ENCODE measurements around the gene CRAT.
A peak's percentile ranks its signal among the peaks of the same experiment; 100 is the strongest.

CRAT gene

DNA sequence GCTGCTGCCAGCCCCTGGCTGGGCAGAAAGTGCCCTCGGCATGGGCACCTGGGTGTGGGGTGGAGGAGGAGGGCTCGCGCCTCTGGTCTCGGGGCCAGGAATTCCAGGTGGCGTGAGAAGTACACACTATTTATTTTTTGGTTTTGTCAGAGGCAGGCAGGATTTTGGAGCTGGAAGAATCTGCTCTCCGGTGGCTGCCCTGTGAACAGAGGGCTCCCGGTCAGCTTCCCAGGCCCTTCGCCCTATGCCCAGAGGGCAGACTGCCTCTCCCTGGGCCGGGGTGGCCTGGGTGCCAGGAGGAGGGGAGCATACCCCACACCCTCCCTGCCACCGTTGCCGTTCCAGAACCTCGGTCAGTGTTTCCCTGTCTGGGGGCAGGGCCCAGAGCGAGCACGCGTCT is 21.3 kb downstream of the CRAT start:
- DNase-seq (ENCODE audit: low spot score), result no peak

DNA sequence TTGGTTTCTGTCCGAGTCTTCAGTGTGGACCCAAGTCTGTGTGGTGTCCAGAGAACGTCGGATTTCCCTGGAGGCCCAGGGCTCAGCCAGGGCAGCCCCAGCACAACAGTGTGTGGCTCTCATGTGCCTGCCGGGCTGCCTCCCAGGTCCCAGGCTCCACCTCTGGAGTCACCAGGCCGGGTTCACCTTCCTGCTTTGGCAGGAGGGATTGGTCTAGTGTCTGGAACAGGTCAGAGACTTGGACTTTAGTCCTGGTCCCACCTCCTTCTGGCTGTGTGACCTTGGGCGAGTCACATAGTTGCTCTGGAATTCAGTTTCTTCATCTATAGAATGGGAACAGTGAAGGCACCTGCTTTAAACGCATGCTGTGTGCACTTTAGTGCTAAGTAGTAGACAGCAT is 26.5 kb downstream of the CRAT start:
- DNase-seq (ENCODE audit: low spot score), result no peak

DNA sequence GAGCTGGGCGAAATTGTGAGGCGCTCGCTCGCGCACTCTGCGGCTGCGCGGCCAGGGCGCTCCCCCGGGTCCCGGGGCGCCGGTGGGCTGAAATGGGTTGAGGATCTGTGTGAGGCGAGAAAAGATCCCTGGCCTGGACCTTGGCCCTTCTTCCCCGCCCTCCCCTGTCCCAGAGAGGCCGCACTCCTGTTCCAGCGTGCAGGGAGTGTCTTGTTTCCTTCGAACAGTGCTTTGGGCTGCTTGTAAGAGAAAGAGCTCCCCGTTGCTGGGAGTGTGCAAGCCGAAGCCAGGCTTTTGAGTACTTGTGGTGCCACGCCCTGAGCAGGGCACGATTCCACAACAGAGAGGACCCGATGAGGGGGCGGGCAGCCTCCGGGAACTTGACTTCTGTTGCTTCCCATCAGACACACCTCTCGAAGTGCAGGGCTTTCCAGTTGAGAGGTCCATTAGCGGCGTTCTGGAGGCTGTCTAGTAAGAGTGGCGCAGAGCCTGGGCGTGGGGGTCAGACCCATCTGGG is 29.1 kb downstream of the CRAT start:
- no peak for DNase-seq (ENCODE audit: low spot score)

DNA sequence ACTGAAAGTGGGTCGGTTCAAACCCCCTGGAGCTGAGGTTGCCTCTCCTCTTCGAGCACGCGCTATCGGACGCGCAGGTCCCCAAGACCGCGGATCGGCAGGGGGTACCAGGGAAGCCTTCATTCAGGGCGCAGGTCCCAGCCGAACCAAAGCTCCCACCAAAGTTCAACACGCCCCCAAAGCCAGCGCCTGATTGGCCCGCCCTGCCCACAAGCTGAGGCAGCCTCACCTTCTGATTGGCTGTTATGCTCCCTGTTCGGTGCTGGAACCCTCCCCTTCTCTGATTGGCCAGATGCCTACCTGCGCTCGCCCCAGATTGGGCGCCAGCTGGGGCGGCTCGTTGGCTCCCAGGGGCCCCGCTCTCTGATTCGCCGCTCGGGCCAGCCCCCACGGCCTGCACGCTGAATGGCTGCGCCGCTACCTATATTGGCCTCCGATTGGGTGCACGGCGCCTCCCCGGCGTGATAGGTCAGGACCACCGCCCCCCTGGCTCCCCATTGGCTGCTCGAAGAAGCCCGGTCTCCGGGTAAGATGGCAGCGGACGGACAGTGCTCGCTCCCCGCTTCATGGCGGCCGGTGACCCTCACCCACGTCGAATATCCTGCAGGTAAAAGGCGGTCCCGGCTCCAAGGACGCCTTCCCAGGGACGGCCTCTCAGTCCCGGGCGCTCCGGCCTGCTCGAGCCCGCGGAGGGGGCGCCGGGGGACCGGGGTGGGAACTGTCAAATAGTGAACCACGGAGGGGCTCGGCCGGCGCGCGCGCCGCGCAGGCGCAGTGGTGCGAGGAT is 29.8 kb downstream of the CRAT start, which contains the start of gene DOLPP1:
Gene DOLPP1, plus strand, starts transcription at position 511 of the 787 bp plus-strand sequence. Its CDS starts 21 bp downstream, at position 532.
- DNase-seq (ENCODE audit: low spot score), result peak; percentile 99

DNA sequence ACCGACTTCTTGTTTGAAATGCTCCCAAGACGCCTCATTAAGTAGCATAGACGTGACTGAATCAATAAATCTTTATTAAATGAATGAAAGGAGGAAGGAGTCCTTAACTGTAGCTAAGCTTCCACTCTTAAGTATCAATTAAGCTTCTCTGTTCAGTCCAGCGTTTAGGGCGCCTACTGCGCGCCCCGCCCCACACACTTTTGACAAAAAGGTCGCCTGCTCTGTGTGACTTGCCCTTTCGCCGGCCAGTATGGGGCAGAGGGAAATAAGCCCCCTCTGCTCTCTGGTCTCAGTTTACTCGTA is 30.3 kb downstream of the CRAT start:
- DNase-seq (ENCODE audit: low spot score), result no peak

DNA sequence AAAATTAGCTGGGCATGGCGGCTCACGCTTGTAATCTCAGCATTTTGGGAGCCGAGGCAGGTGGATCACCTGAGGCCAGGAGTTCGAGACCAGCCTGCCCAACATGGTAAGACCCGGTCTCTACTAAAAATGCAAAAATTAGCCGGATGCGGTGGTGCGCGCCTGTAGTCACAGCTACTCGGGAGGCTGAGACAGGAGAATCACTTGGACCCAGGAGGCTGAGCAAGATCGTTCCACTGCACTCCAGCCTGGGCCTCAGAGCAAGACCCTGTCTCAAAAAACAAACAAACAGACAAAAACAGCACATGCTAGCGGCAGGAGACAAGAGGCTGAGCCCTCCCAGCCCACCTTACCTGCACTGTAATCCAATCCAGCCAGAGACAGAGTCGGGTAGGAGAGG is 30.8 kb downstream of the CRAT start:
- no peak for DNase-seq (ENCODE audit: low spot score)

DNA sequence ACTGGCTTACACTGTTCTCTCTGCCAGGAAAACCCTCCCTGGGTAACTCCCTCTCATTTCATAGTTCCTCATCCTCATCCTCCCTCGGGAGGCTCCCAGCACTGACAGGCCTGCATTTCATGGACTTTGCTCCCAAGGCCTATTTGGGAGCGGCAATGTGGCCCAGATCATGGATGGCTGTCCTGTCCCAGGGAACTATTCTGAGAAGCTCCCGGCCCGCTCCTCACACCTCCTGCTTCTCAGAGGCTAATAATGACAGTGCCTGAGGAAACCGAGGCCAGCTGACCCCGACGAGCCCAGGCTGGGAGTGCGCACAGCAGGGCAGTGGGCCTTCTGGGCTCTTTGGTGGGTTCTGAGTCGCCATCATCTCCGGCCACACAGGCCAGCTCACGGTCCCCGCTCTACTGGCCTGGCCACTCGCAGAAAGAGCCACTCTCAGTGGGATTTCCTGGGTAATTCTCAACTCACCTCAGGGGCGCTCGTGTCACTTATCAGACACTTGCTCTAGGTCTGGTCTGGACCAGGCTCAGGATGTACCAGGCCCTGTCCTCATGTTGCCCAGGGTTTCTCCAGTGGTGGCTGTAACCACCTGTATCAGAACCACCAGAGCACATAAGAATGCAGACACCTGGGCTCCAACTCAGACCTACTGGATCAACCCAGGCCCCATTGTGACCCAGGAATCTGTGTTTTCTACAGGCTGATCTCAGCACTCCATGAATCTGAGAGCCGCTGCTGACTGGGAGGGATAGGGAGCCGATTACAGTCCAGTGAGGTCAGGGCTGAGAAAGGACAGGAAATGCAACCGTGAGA is 31.7 kb downstream of the CRAT start:
- DNase-seq (ENCODE audit: low spot score), result no peak

DNA sequence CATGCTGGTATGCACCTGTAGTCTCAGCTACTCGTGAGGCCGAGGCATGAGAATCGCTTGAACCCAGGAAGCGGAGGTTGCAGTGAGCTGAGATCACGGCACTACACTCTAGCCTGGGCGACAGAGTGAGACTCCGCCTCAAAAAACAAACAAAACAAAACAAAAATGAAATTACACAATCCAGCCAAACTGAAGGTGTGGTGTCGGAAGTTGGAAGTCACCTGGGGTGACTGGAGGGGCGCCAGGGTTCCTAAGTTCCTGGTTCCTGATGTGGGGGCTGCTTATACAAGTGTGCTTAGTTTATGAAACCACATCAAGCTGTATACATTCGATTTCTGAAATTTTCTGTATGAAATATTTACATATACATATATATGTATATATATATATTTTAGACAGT is 33.4 kb downstream of the CRAT start:
- DNase-seq (ENCODE audit: low spot score), result no peak

DNA sequence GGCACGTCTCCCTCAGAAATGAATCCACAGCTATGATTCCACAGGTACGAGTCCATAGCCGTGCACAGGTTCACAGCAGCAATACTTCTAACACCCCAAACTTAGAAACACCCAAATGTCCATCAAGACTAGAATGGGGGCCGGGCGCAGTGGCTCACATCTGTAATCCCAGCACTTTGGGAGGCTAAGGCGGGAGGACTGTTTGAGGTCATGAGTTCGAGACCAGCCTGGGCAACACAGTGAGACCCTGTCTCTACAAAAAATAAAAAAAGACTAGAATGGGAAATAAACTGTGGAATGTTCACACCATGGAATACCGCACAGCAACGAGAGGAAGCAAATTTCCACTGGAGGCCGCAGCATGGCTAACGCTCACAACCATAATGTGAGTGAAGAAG is 34.0 kb downstream of the CRAT start:
- DNase-seq (ENCODE audit: low spot score), result no peak

DNA sequence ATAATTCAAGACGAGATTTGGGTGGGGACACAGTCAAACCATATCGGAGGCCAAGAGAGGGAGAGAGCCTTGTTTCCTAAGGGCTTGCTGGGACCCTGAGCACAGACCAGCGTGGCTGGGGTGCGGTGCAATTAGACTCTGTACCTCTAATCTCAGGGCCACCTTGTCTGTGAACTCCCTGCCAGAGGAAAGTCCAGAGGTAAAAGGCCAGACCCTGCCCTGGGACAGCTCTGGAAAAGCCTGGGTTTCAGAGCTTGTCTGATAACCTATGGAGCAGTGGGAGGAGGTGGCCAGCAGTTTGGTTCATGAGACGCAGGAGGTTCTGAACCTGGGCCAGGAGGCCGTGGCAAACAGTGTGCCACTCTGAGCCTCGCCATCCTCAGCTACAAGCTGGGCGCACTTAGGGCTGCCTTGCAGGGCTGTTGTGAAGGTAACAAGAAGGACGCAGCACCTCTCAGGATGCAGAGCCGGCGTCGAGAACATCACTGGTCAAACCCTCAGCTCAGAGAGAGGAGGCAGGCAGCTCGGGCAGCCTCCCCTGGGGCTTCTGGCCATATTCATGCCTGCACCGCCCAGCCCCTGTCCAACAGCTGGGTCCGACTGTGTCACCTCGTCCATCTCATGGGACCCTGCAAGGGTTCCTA is 34.5 kb downstream of the CRAT start:
- no peak for DNase-seq (ENCODE audit: low spot score)

DNA sequence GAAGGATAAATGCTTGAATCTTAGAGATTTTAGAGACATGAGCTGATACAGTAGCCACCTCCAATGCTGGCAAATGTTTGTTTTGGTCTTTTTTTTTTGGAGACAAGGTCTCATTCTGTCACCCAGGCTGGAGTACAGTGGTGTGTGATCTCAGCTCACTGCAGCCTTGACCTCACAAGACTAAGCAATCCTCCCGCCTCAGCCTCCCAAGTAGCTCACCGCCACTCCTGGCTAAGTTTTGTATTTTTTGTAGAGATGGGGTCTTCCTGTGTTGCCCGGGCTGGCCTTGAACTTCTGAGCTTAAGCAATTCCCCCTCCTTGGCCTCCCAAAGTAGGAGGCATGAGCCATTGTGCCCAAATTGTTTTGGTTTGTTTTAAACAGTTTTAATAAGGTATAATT is 36.5 kb downstream of the CRAT start:
- DNase-seq (ENCODE audit: low spot score), result no peak

DNA sequence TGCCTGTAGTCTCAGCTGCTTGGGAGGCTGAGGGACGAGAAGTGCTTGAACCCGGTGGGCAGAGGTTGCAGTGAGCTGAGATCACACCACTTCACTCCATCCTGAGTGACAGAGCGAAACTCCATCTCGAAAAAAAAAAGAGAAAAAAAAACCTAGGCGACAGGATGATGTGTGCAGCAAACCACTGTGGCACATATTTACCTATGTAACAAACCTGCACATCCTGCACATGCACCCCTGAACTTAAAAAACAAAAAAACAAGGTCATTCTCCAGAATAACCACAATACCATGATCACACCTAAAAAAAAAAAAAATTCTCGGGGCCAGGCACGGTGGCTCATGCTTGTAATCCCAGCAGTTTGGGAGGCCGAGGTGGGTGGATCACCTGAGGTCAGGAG is 37.2 kb downstream of the CRAT start:
- DNase-seq (ENCODE audit: low spot score), result no peak

DNA sequence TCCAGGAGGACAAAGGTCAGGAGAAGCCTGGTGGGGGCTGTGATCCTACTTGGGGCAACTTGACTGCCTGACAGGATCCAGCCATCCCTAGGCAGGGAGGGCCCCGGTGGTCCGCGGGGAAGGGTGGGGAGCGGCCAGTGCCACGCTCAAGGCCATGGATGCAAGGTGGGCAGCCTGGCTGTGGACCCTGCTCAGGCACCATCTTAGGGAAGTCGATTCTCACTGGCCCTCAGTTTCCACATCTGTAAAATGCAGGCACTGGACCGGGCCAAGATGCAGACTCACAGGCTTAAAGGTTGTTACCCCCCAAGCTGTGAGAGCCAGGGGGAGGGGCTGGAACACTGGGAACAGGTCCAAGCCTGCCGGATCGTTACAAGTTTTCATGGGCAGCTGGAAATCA is 38.4 kb downstream of the CRAT start:
- no peak for DNase-seq (ENCODE audit: low spot score)

DNA sequence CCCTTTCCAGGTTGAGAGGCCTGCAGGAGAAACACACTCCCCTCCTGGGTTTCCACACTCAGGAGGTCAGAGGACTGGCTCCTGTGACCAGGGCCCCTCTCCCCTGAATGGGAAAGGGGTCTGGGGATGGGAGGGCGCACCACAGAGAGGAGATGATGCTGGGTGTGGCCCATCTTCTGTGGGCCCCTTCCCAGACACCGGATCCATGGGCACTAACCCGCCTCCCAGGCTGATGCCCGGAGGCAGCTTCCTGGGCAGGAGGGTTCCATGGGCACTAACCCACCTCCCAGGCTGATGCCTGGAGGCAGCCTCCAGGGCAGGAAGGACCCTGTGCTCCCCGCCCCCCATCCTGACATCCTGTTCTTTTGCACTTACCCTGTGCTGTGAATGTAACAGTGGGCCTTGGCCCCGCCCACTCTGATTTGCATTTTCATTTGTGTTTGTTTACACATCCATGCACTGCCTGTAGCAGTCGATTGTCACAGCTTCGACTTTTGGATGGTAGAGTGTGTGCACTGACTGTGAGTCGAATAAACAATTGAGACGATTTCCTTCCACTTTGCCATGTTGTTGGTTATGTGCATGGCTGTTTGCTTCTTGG is 39.0 kb downstream of the CRAT start:
- DNase-seq (ENCODE audit: low spot score), result peak; percentile 42

DNA sequence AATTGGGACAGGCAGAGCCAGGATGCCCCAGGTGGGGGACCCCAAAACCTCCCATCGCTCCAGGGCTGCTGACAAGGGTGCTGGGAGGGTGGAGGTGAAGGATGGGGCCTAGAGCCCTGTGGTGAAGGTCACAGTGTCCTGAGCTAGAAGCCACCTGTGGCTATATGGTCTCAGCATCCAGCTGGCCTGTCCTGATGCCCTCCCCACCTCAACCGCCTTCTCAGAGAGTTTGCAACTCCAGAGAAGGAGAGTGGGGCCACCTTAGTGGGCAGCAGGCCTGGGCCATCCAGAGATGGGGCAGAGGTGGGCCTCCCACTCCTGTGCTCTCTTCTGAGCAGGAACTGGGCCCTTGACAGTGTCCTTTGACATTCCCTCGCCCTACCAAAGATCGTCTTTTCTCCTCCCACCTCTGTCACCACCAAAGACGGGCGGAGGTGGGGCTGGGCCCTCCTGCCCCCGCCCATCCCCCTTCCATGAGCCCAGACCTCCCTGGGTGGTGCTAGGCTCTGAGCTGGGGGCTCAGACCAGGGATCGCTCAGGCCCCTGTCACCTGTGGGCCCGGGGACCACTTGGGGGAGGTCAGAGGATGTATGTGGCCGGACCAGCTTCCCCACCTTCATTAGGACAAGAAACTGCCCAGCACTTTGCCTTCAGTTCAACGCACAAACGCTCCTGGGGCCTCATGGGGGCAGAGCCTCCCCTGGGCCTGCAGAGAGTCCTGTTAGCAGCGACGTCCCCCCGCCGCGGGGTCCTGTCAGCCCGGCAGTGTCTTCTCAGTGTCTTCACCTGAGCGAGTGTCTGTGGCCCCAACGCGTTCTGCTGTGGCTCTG is 39.7 kb downstream of the CRAT start:
- DNase-seq (ENCODE audit: low spot score), result no peak

DNA sequence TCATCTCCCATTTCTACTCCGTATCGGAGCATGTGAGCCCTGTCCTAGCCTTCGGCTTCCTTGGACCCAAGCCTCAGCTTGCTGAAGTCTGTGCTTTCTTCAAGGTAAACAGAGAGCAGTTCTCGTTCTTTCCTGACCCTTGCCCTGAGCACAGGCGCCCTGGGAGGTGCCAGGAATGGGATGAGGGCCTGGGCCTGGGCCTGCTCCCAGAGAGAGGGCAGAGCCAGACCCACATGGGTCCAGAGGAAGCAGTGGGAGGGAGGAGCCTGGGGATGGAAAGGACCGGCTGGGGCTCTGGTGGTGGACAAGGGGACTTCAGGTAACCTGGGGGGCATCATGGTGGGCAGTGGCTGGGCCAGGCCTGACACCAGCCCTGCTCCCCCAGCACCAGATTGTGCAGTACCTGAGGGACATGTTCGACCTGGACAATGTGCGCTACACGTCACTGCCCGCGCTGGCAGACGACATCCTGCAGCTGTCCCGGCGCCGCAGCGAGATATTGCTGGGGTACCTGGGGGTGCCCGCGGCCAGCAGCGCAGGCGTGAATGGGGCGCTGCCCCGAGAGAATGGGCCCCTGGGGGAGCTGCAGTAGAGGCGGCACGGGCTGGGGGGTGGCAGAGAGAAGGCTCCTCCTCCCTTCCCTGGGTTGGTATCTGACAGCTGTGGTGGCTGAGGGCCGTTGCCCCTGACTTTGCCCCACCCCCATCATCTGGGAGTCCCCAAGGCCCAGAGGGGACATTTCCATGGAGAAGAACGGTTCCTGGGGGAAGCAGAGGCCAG is 40.5 kb downstream of the CRAT start:
- no peak for DNase-seq (ENCODE audit: low spot score)

DNA sequence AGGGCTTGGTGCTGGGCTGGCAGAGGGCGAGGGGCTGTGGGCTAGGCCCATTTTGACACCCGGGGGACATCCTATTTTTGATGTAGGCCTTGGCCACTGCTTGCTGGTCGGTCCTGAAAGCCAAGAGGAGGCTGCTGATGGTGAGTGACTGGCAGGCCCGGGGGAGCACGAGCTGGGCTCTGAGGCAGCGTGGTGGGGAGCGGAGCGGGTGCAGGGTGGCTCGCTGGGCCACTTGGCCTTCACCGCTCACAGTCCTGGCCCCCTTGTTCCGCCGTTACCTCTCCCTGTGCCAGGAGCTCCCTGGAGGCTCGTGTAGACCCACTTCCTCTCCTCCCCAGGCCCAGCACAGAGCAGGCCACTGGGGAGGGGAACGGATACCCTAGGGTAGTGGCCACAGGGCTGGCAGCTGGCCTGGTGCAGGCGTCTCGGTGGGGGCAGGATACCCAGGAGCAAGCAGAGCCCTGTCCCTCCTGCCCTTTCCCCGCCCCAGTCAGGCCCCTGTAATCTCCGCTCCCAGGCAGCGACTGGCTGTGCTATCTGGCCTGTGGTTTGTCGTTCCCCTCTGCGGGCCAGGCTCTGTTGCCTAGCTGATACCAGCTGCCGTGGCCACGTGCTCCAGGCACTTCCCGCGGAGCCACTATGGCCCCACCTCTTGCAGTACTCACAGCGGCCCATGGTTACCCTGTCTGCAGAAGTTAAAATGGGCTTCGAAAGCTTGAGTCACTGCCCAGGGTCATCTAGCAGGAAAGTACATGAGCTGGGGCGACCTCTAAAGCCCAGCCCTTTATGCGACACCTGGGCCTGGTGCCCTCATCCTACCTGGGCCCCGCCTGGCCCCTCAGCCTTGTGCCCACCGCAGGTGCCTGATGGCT is 41.4 kb downstream of the CRAT start:
- peak; percentile 57 for DNase-seq (ENCODE audit: low spot score)

DNA sequence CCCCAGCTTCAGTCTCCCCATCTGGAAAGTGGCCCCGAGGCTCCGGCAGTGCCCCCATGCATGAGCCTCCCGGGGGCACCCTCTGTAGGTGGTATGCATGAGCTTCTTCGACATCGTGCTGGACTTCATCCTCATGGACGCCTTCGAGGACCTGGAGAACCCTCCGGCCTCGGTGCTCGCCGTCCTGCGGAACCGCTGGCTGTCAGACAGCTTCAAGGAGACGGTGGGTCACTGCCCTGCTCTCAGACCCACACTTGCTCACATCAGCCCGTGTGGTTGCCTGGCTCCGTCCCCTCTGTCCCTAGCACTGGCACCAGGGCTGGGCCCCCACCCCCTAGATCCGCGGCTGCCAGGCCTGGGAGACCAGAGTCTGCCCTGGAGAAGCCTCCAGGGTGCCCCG is 42.5 kb downstream of the CRAT start:
- DNase-seq (ENCODE audit: low spot score), result no peak

DNA sequence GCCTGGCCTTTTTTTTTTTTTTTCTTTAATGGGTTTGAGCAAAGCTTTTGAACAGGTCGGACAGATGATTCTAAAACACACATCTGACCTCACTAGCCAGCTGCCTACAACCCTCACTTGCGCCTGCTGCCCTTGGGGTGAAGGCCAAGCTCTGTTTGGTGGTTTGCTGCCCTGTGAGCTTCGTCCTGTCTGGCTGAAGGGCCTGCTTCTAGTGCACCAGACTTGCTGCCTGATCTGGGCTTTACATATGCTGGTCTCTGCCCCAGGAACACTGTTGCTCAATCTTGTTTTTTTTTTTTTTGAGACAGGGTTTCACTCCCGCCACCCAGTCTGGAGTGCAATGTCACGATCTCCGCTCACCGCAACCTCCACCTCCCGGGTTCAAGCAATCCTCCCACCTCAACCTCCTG is 46.1 kb downstream of the CRAT start:
- DNase-seq (ENCODE audit: low spot score), result no peak

DNA sequence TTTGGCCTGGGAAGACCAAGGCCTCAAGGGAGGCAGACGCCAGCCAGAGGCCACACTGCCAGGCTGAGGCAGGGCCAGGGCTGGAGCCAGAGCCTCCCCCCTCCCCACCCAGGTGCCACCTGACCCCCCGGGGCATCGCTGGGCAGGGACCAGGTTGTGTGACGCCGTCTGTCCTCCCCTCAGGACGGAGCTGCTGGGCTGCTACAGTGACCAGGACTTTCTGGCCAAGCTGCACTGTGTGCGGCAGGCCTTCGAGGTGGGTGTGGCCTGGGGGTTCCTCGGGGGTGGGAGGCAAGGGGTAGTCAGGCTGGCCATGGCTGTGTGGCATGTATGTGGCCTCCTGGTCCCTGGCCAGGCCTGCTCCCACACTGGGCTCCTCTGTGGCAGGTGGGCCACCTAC is 47.5 kb downstream of the CRAT start:
- no peak for DNase-seq (ENCODE audit: low spot score)
